IMR-90 (cell line): ENCODE measurements around the gene AMOTL1. TPM values are rescaled to one million over a fixed set of nuclear protein-coding genes. Genes with fewer than 3 reads are reported as not detected.

Source experiments
- ATAC-seq: fragments of 200-7000 bp; cut with Tn5 transposase; 2 replicates; pipeline ENCODE4 v1.9.1; 2020; ENCODE audit warnings: low read depth, mild to moderate bottlenecking, moderate library complexity
- BruUV-seq: library from RNA; stranded (reverse); fragments of 400-500 nt; replicated peaks from 2 replicates; lab custom pipeline; 2021; lab: Mats Ljungman, UMichigan
- CTCF ChIA-PET: fragments of 300-600 bp; formaldehyde crosslinking; extraction: SDS; loops from one replicate; lab custom pipeline; 2021; ENCODE audit warnings: antibody characterized with exemption; lab: Yijun Ruan, JAX
- POLR2A ChIA-PET: fragments of 300-600 bp; sonication (Branson Sonifier 250); formaldehyde crosslinking; loops from one replicate; lab custom pipeline; 2022; ENCODE audit warnings: antibody characterized with exemption; ENCODE audit not compliant: unreplicated experiment; lab: Charles Lee
- DNase-seq: peaks from one replicate; pipeline ENCODE4 v3.0.0; 2013
- H2AFZ ChIP-seq: replicated peaks from 2 replicates; pipeline ENCODE3; 2013; ENCODE audit warnings: low read length, mild to moderate bottlenecking; ENCODE audit not compliant: poor library complexity
- H2AK5ac ChIP-seq: 2 replicates; pipeline ENCODE4 v1.6.1; 2013; ENCODE audit warnings: low read depth, low read length, inconsistent platforms
- H2AK9ac ChIP-seq: replicated peaks from 2 replicates; pipeline ENCODE3; 2013; ENCODE audit warnings: mild to moderate bottlenecking, low read depth, low read length, moderate library complexity; ENCODE audit not compliant: poor library complexity
- H2BK120ac ChIP-seq: 2 replicates; pipeline ENCODE4 v1.6.1; 2013; ENCODE audit warnings: low read depth, low read length, inconsistent platforms
- H2BK15ac ChIP-seq: 3 replicates; pipeline ENCODE4 v1.6.1; 2013; ENCODE audit warnings: low read depth, low read length, inconsistent platforms
- H2BK20ac ChIP-seq: 2 replicates; pipeline ENCODE4 v1.6.1; 2013; ENCODE audit warnings: low read depth, mild to moderate bottlenecking, inconsistent platforms, low read length, moderate library complexity
- H2BK5ac ChIP-seq: 2 replicates; pipeline ENCODE4 v1.6.1; 2013; ENCODE audit warnings: mild to moderate bottlenecking, low read depth, low read length, inconsistent platforms; ENCODE audit not compliant: poor library complexity, severe bottlenecking
- H3K14ac ChIP-seq: replicated peaks from 2 replicates; pipeline ENCODE4 v1.6.1; 2013; ENCODE audit warnings: low read depth, low read length, inconsistent platforms
- H3K18ac ChIP-seq: 2 replicates; pipeline ENCODE4 v1.6.1; 2013; ENCODE audit warnings: low read depth, low read length, control low read depth
- H3K23ac ChIP-seq: 2 replicates; pipeline ENCODE4 v1.6.1; 2013; ENCODE audit warnings: low read depth, low read length, inconsistent platforms
- H3K27ac ChIP-seq: 2 replicates; pipeline ENCODE4 v1.5.1; 2013; ENCODE audit warnings: mild to moderate bottlenecking, control low read depth, low read length; ENCODE audit not compliant: insufficient read depth
- H3K27me3 ChIP-seq: 2 replicates; pipeline ENCODE4 v1.6.1; 2013; ENCODE audit warnings: low read length; ENCODE audit not compliant: control insufficient read depth, insufficient read depth
- H3K36me3 ChIP-seq: 2 replicates; pipeline ENCODE4 v1.6.1; 2013; ENCODE audit warnings: low read length, mixed read lengths; ENCODE audit not compliant: control insufficient read depth, insufficient read depth
- H3K4ac ChIP-seq: 2 replicates; pipeline ENCODE4 v1.6.1; 2013; ENCODE audit warnings: low read depth, low read length, inconsistent platforms
- H3K4me1 ChIP-seq: 2 replicates; pipeline ENCODE4 v1.6.1; 2013; ENCODE audit warnings: low read length, mixed read lengths; ENCODE audit not compliant: control insufficient read depth, insufficient read depth
- H3K4me2 ChIP-seq: 2 replicates; pipeline ENCODE4 v1.6.1; 2013; ENCODE audit warnings: low read depth, mild to moderate bottlenecking, control low read depth, low read length, moderate library complexity
- H3K4me3 ChIP-seq: 2 replicates; pipeline ENCODE4 v1.5.1; 2013; ENCODE audit warnings: low read depth, mild to moderate bottlenecking, control low read depth, low read length, moderate library complexity; ENCODE audit not compliant: insufficient read depth
- H3K56ac ChIP-seq: 2 replicates; pipeline ENCODE4 v1.6.1; 2013; ENCODE audit warnings: low read length, inconsistent platforms; ENCODE audit not compliant: insufficient read depth; ENCODE audit errors: extremely low read depth
- H3K79me1 ChIP-seq, 2 experiments: 2 replicates each; pipeline ENCODE4 v1.6.1; 2013; ENCODE audit warnings: low read length in 2 of 2, inconsistent platforms in 1 of 2, low read depth in 1 of 2
- H3K9ac ChIP-seq: 2 replicates; pipeline ENCODE4 v1.6.1; 2013; ENCODE audit warnings: low read depth, low read length, control low read depth
- H3K9me1 ChIP-seq: 2 replicates; pipeline ENCODE4 v1.6.1; 2013; ENCODE audit warnings: low read length, inconsistent platforms; ENCODE audit not compliant: insufficient read depth
- H3K9me3 ChIP-seq: 2 replicates; pipeline ENCODE4 v1.6.1; 2013; ENCODE audit warnings: low read length; ENCODE audit not compliant: control insufficient read depth, insufficient read depth
- H4K20me1 ChIP-seq: 2 replicates; pipeline ENCODE4 v1.6.1; 2013; ENCODE audit warnings: low read length, inconsistent platforms; ENCODE audit not compliant: insufficient read depth
- H4K5ac ChIP-seq: 2 replicates; pipeline ENCODE4 v1.6.1; 2013; ENCODE audit warnings: mild to moderate bottlenecking, low read depth, low read length, control low read depth
- H4K8ac ChIP-seq, 2 experiments: 2 replicates each; pipeline ENCODE4 v1.6.1; 2013; ENCODE audit warnings: low read depth in 2 of 2, low read length in 2 of 2, control low read depth in 1 of 2, inconsistent platforms in 1 of 2
- H4K91ac ChIP-seq: 2 replicates; pipeline ENCODE4 v1.6.1; 2013; ENCODE audit warnings: low read depth, low read length, inconsistent platforms; ENCODE audit not compliant: insufficient read depth
- MAZ ChIP-seq: IDR thresholded peaks from 2 replicates; pipeline ENCODE4 v1.6.1; 2012; ENCODE audit warnings: low read depth, mild to moderate bottlenecking, low read length, improper control_type of control experiment, moderate library complexity, borderline replicate concordance
- RFX5 ChIP-seq: IDR thresholded peaks from 2 replicates; pipeline ENCODE4 v1.8.0; 2012; ENCODE audit warnings: low read depth, mild to moderate bottlenecking, low read length, moderate library complexity
- WGBS, 2 experiments: methylation state at CpG; one replicate each; pipeline versions ENCODE4 v1.1.5 to v1.1.7; 2013; ENCODE audit warnings: missing lambda C conversion rate in 2 of 2; ENCODE audit not compliant: insufficient read length in 1 of 2; ENCODE audit errors: extremely low coverage in 2 of 2; 5-methylcytosine and 5-hydroxymethylcytosine counted together
- dilution Hi-C: fragments of 300-500 bp; cut with HindIII; formaldehyde crosslinking; loops from one replicate; pipeline ENCODE4 v1.14.3; 2018; ENCODE audit warnings: low sequenced_read_pairs; ENCODE audit not compliant: unreplicated experiment
- in situ Hi-C: fragments of 300-500 bp; cut with MboI; formaldehyde crosslinking; loops from 3 replicates; pipeline ENCODE4 v1.14.3; 2019; ENCODE audit warnings: low sequenced_read_pairs, inconsistent platforms, mixed read lengths
- intact Hi-C: fragments of 100-400 bp; cut with micrococcal nuclease; formaldehyde crosslinking; loops from 2 replicates; pipeline ENCODE4 v1.10.0; 2022
- polyA plus RNA-seq, 3 experiments: library from polyadenylated mRNA; depleted of rRNA; stranded (reverse); fragments of >200 nt; gene quantifications; 2 replicates each; pipeline ENCODE4 v1.2.3, GENCODE V29; 2012; ENCODE audit warnings: low replicate concordance in 1 of 3
- total RNA-seq: library from RNA; depleted of rRNA; stranded (reverse); fragments of >200 nt; gene quantifications from 2 replicates; pipeline ENCODE4 v1.2.3, GENCODE V29; 2012

AMOTL1 gene
- total and polyA plus RNA-seq, 2 of the 4 experiments (the other 2 are of a cell fraction): 18.6 to 49.5 TPM

GRCh38 chr11:94910270-94910669 lies 142.1 kb downstream of the AMOTL1 start:
- Histone ChIP-seq H3K4me1 (peaks cover 15% of the 10 kb centered on the region), H2BK20ac (0 out of 2 replicates have a peak overlapping the region, but pooled peaks have one; percentile 32), H3K9ac (no peak overlapping the region), H3K4me3 (no peak overlapping the region), H3K27ac (peak overlapping the region; percentile 15; the same call in 1 of the 2 replicates), H4K8ac (peak overlapping the region in 1 of 2 experiments; percentile 42; a peak in 1 of 4 replicates), H2BK120ac (peak overlapping the region; percentile 18; the same call in 1 of the 2 replicates), H2AK5ac (peak overlapping the region; percentile 79; the same call in 1 of the 2 replicates), H3K79me1 (no peaks in the 10 kb centered on the region), H3K9me3 (no peaks in the 10 kb centered on the region), H2BK15ac (no peak overlapping the region), H4K5ac (peak overlapping the region; percentile 10; the same call in 1 of the 2 replicates), H3K56ac (no peak overlapping the region), H3K4me2 (no peak overlapping the region), H3K36me3 (peaks cover 2% of the 10 kb centered on the region; the same call in 1 of the 2 replicates), H4K91ac (peak overlapping the region; percentile 17; the same call in 1 of the 2 replicates), H3K14ac (no peak overlapping the region), H2BK5ac (peak overlapping the region; percentile 4), H3K18ac (no peak overlapping the region), H3K27me3 (no peaks in the 10 kb centered on the region), H3K4ac (no peak overlapping the region), H3K23ac (peak overlapping the region; percentile 42; the same call in 1 of the 2 replicates), H2AFZ (no peak overlapping the region), H3K9me1 (peaks cover 12% of the 10 kb centered on the region; the same call in 1 of the 2 replicates), H2AK9ac (no peak overlapping the region), H4K20me1 (no peaks in the 10 kb centered on the region)
- dilution Hi-C loops (no loop called here), in situ Hi-C loops (no loop called here), intact Hi-C loops (no loop called here)
- 20% methylated on average over 1 of the region's 3 CpGs; no CpG with 5 or more reads in 1 of the 2 experiments for WGBS, 2 experiments
- ChIA-PET POLR2A (no interaction called here), CTCF (interaction anchor here (1.4 to 1.9 kb wide), 2 partner anchors 12 to 287 kb away, joined by 4 to 7 read pairs; no protein-coding TSS in a partner anchor)
- ATAC-seq: peak; percentile 18; the same call in 1 of the 2 replicates
- TF ChIP-seq RFX5 (no peak), MAZ (no peak)
- no TSS peak for BruUV-seq
- DNase-seq: no peak
